Caco-2 (cell line): ENCODE measurements around the gene KCNH2. TPM values are rescaled to one million over a fixed set of nuclear protein-coding genes. Genes with fewer than 3 reads are reported as not detected.

Source experiments
- BruUV-seq: library from RNA; stranded (reverse); fragments of 400-500 nt; replicated peaks from 2 replicates; lab custom pipeline; 2021; lab: Mats Ljungman, UMichigan
- CTCF ChIA-PET: fragments of 300-600 bp; sonication (Branson Sonifier 250); formaldehyde crosslinking; loops from one replicate; lab custom pipeline; 2022; ENCODE audit warnings: antibody characterized with exemption; lab: Charles Lee
- POLR2A ChIA-PET: fragments of 300-600 bp; sonication (Branson Sonifier 250); formaldehyde crosslinking; loops from one replicate; lab custom pipeline; 2022; ENCODE audit warnings: antibody characterized with exemption; lab: Charles Lee
- DNase-seq, 2 experiments: peaks; one replicate each; pipeline versions ENCODE4 v3.0.0 to v3.0.0-alpha.2; 2020 to 2022
- H3K27me3 ChIP-seq: replicated peaks from 2 replicates; pipeline ENCODE4 v1.6.0; 2011; ENCODE audit warnings: low read length; ENCODE audit not compliant: control insufficient read depth, insufficient read depth
- H3K36me3 ChIP-seq: 2 replicates; pipeline ENCODE4 v1.5.1; 2011; ENCODE audit warnings: low read length; ENCODE audit not compliant: control insufficient read depth, insufficient read depth
- H3K4me1 ChIP-seq: fragments of 250-450 bp; sonication (Bioruptor Pico); 2 replicates; pipeline ENCODE4 v1.5.1; 2020; ENCODE audit warnings: mild to moderate bottlenecking
- H3K4me3 ChIP-seq: 2 replicates; pipeline ENCODE4 v1.5.1; 2011; ENCODE audit warnings: low read depth, mild to moderate bottlenecking, control low read depth, low read length
- H3K9me3 ChIP-seq: fragments of 250-450 bp; sonication (Bioruptor Pico); 2 replicates; pipeline ENCODE4 v1.5.1; 2020; ENCODE audit warnings: mild to moderate bottlenecking, moderate library complexity
- H3K27ac Mint-ChIP-seq: one replicate; pipeline ENCODE4 v1.8.0; 2022; ENCODE audit warnings: mixed read lengths; ENCODE audit not compliant: unreplicated experiment
- H3K27me3 Mint-ChIP-seq: one replicate; pipeline ENCODE4 v1.8.0; 2022; ENCODE audit warnings: mixed read lengths; ENCODE audit not compliant: insufficient read depth, unreplicated experiment
- H3K36me3 Mint-ChIP-seq: one replicate; pipeline ENCODE4 v1.8.0; 2022; ENCODE audit warnings: mild to moderate bottlenecking, mixed read lengths; ENCODE audit not compliant: insufficient read depth, unreplicated experiment
- H3K4me1 Mint-ChIP-seq: one replicate; pipeline ENCODE4 v1.8.0; 2022; ENCODE audit warnings: low read depth, mixed read lengths; ENCODE audit not compliant: unreplicated experiment
- H3K4me3 Mint-ChIP-seq: one replicate; pipeline ENCODE4 v1.8.0; 2022; ENCODE audit warnings: mild to moderate bottlenecking, moderate library complexity, mixed read lengths; ENCODE audit not compliant: unreplicated experiment
- H3K9me3 Mint-ChIP-seq: one replicate; pipeline ENCODE4 v1.8.0; 2022; ENCODE audit warnings: mixed read lengths; ENCODE audit not compliant: unreplicated experiment
- intact Hi-C: fragments of 100-400 bp; cut with micrococcal nuclease; formaldehyde crosslinking; loops from one replicate; pipeline ENCODE4 v1.10.0; 2022; ENCODE audit not compliant: unreplicated experiment
- total RNA-seq: library from RNA; stranded (reverse); gene quantifications from 2 replicates; pipeline ENCODE4 v1.2.3, GENCODE V29; 2022
- TF ChIP-seq, protein P1 (sequence below), 2 experiments: fragments of 200-600 bp in 1 of 2; IDR thresholded peaks; 1 replicate in 1 of 2; 2 replicates in 1 of 2; pipeline versions ENCODE4 v1.5.1 to v1.8.0; 2011 to 2022; ENCODE audit warnings: antibody characterized with exemption in 1 of 2, control low read depth in 1 of 2, inconsistent platforms in 1 of 2, low read depth in 1 of 2, low read length in 1 of 2, mild to moderate bottlenecking in 1 of 2, moderate library complexity in 1 of 2; ENCODE audit not compliant: insufficient read depth in 1 of 2, severe bottlenecking in 1 of 2, unreplicated experiment in 1 of 2

The KCNH2 gene
- total RNA-seq, 1 experiment from 2014 or later: 0.66 TPM

DNA sequence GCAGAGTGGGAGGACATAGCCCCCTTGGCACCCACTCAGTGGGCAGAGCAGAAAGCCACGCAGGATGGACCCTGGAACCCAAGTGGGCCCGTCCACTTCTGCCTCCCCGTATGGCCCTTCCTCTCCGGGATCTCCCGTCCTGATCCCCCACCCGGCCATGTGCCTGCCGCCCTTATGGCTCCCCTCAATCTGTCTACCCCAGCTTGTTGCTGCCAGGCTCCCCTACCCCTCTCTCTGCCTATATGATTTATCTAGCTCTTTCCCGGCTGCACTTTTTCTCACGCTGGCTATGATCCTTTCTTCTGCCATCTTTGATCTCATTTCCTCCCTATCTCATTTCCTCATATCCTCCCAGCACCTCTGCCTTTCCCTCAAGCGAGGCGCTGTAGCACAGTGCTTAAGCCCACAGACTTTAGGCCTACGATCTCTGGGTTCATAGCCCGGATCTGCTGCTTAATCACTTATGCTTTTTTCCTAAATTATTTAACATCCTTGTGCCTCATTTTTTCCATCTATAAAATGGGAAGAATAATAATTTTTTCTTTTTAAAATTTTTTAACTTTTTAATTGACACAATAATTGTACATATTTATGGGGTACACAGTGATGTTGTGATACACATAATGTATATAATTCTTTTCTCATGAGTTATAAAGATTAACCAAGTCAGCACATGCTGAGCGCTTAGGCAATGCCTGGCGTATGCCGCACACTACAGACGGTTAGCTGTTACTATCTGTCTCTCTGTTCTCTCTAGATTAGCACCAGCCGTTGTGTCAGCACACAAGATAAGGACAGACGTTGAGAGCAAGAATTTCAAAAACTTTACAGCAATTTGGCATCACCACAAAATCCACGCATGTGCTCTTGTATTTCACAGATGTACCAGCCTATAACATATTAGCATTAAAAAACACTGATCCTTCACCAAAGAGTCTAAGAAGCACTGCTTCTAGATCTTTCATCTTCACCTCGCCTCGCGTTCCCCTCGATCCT is 18.1 kb downstream of the KCNH2 start:
- Histone ChIP-seq H3K36me3 (no peaks in the 10 kb centered on the region), H3K9me3 (no peaks in the 10 kb centered on the region), H3K4me3 (no peak overlapping the region), H3K27me3 (no peaks in the 10 kb centered on the region), H3K4me1 (no peaks in the 10 kb centered on the region)
- DNase-seq: no peak
- H3K36me3 Mint-ChIP-seq: no peaks in the 10 kb centered on the region
- BruUV-seq: no TSS peak
- no peak overlapping the region for H3K27ac Mint-ChIP-seq
- TF ChIP-seq, protein P1, sequence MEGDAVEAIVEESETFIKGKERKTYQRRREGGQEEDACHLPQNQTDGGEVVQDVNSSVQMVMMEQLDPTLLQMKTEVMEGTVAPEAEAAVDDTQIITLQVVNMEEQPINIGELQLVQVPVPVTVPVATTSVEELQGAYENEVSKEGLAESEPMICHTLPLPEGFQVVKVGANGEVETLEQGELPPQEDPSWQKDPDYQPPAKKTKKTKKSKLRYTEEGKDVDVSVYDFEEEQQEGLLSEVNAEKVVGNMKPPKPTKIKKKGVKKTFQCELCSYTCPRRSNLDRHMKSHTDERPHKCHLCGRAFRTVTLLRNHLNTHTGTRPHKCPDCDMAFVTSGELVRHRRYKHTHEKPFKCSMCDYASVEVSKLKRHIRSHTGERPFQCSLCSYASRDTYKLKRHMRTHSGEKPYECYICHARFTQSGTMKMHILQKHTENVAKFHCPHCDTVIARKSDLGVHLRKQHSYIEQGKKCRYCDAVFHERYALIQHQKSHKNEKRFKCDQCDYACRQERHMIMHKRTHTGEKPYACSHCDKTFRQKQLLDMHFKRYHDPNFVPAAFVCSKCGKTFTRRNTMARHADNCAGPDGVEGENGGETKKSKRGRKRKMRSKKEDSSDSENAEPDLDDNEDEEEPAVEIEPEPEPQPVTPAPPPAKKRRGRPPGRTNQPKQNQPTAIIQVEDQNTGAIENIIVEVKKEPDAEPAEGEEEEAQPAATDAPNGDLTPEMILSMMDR (IDR thresholded peaks at IDR 0.05; ENCODE audit: insufficient read depth in 1 of 2, low read depth in 1 of 2, low read length in 1 of 2, severe bottlenecking in 1 of 2, unreplicated experiment in 1 of 2): no peak
- H3K4me3 Mint-ChIP-seq: no peak overlapping the region
- ChIA-PET CTCF (no interaction called here), POLR2A (no interaction called here)
- H3K9me3 Mint-ChIP-seq: no peaks in the 10 kb centered on the region
- H3K27me3 Mint-ChIP-seq: peaks cover 10% of the 10 kb centered on the region
- intact Hi-C loops: no loop called here
- peaks cover 12% of the 10 kb centered on the region for H3K4me1 Mint-ChIP-seq

DNA sequence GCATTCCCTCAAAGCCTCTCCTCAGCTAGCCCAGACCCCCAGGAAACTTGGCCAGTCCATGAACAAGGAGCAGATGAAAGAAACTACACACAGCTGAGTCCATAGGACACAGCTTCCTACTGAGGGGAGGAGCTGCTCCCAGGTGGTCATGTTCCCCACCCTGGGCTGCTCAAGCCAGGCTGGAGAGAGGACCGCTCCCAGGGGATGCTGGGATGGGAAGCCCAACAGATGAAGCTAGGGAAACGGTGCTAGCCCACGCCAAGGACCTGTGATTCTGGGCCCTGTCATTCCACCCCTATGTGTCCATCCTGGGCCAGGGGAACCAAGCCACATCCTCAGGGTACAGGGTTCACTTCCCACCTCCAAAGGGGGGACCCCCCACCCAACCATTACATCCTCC is 19.0 kb downstream of the KCNH2 start:
- no peaks in the 10 kb centered on the region for H3K4me1 ChIP-seq
- Mint-ChIP-seq H3K4me3 (no peak overlapping the region), H3K27ac (no peak overlapping the region), H3K4me1 (peaks cover 12% of the 10 kb centered on the region), H3K27me3 (peaks cover 10% of the 10 kb centered on the region), H3K9me3 (no peaks in the 10 kb centered on the region), H3K36me3 (no peaks in the 10 kb centered on the region)
- POLR2A ChIA-PET: no interaction called here
- BruUV-seq: no TSS peak
- CTCF ChIA-PET: no interaction called here
- no peak for DNase-seq
- no peaks in the 10 kb centered on the region for H3K36me3 ChIP-seq
- intact Hi-C loops: no loop called here
- H3K9me3 ChIP-seq: no peaks in the 10 kb centered on the region
- no peaks in the 10 kb centered on the region for H3K27me3 ChIP-seq
- TF ChIP-seq, protein P1 (IDR thresholded peaks at IDR 0.05; ENCODE audit: insufficient read depth in 1 of 2, low read depth in 1 of 2, low read length in 1 of 2, severe bottlenecking in 1 of 2, unreplicated experiment in 1 of 2): no peak
- no peak overlapping the region for H3K4me3 ChIP-seq

DNA sequence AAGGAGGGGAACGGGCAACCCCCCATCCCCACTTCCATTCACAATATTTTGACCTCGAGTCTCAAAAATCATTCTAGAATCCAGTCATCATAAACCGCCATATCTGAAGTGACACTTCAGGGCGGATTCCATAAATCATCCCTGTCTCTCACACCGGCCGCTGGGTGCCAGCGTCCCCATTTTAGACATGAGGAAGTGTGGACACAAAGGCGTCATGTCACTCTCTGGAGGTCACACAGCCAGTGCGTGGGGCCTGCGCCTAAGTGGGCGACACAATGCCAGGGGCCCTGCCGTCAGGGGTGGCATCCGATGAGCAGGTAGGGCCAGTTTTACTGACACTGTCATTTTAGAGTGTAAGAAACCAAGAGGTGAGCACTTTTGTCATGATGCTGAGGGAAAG is 19.5 kb downstream of the KCNH2 start:
- H3K27ac Mint-ChIP-seq: no peak overlapping the region
- no TSS peak for BruUV-seq
- no peaks in the 10 kb centered on the region for H3K9me3 ChIP-seq
- intact Hi-C loops: no loop called here
- H3K4me3 ChIP-seq: no peak overlapping the region
- peaks cover 12% of the 10 kb centered on the region for H3K4me1 Mint-ChIP-seq
- POLR2A ChIA-PET: no interaction called here
- CTCF ChIA-PET: no interaction called here
- TF ChIP-seq, protein P1 (IDR thresholded peaks at IDR 0.05; ENCODE audit: insufficient read depth in 1 of 2, low read depth in 1 of 2, low read length in 1 of 2, severe bottlenecking in 1 of 2, unreplicated experiment in 1 of 2): no peak
- no peaks in the 10 kb centered on the region for H3K4me1 ChIP-seq
- no peaks in the 10 kb centered on the region for H3K27me3 ChIP-seq
- H3K36me3 Mint-ChIP-seq: no peaks in the 10 kb centered on the region
- H3K27me3 Mint-ChIP-seq: peaks cover 10% of the 10 kb centered on the region
- no peak overlapping the region for H3K4me3 Mint-ChIP-seq
- no peaks in the 10 kb centered on the region for H3K36me3 ChIP-seq
- no peak for DNase-seq
- no peaks in the 10 kb centered on the region for H3K9me3 Mint-ChIP-seq
